ENCODE results near the gene DNASE2B.

The DNASE2B gene

GRCh38 chr1:84403347-84403746, 5.1 kb downstream of the DNASE2B start:
- Histone ChIP-seq H3K4me1 (no peaks in the 10 kb centered on the region), H3K9me3 (no peaks in the 10 kb centered on the region), H3K36me3 (no peaks in the 10 kb centered on the region), H3K27me3 (no peaks in the 10 kb centered on the region), H3K4me3 (ENCODE audit: low read depth, low read length) (no peak overlapping the region)
- no peak for TF ChIP-seq CTCF (IDR thresholded peaks at IDR 0.05; ENCODE audit: low read depth, low read length)
- no peak for DNase-seq

- no peaks in the 10 kb centered on the region for H3K27me3 ChIP-seq
- H3K36me3 ChIP-seq = no peaks in the 10 kb centered on the region
- no peaks in the 10 kb centered on the region for H3K4me1 ChIP-seq
- H3K4me3 ChIP-seq (ENCODE audit: low read depth, low read length) = no peak overlapping the region
- no peak for TF ChIP-seq CTCF (IDR thresholded peaks at IDR 0.05; ENCODE audit: low read depth, low read length)
- H3K9me3 ChIP-seq = no peaks in the 10 kb centered on the region
- DNase-seq = no peak
Measured at GRCh38 chr1:84406346-84406861, 8.1 kb downstream of the DNASE2B start.

- no peak for TF ChIP-seq CTCF (IDR thresholded peaks at IDR 0.05; ENCODE audit: low read depth, low read length)
- H3K9me3 ChIP-seq = no peaks in the 10 kb centered on the region
- DNase-seq = no peak
- no peaks in the 10 kb centered on the region for H3K36me3 ChIP-seq
- H3K4me3 ChIP-seq (ENCODE audit: low read depth, low read length) = no peak overlapping the region
- H3K4me1 ChIP-seq = no peaks in the 10 kb centered on the region
- H3K27me3 ChIP-seq = no peaks in the 10 kb centered on the region
Measured at GRCh38 chr1:84407524-84407923, 9.2 kb downstream of the DNASE2B start.

GRCh38 chr1:84407958-84408422, 9.7 kb downstream of the DNASE2B start:
- Histone ChIP-seq H3K27me3 (no peaks in the 10 kb centered on the region), H3K36me3 (no peaks in the 10 kb centered on the region), H3K4me3 (ENCODE audit: low read depth, low read length) (no peak overlapping the region), H3K9me3 (no peaks in the 10 kb centered on the region), H3K4me1 (no peaks in the 10 kb centered on the region)
- DNase-seq = no peak
- no peak for TF ChIP-seq CTCF (IDR thresholded peaks at IDR 0.05; ENCODE audit: low read depth, low read length)

- H3K27me3 ChIP-seq = no peaks in the 10 kb centered on the region
- no peaks in the 10 kb centered on the region for H3K9me3 ChIP-seq
- DNase-seq = no peak
- no peak for TF ChIP-seq CTCF (IDR thresholded peaks at IDR 0.05; ENCODE audit: low read depth, low read length)
- H3K36me3 ChIP-seq = no peaks in the 10 kb centered on the region
- H3K4me1 ChIP-seq = no peaks in the 10 kb centered on the region
- no peak overlapping the region for H3K4me3 ChIP-seq (ENCODE audit: low read depth, low read length)
Measured at GRCh38 chr1:84409888-84410287, 11.6 kb downstream of the DNASE2B start.

- Histone ChIP-seq H3K4me3 (ENCODE audit: low read depth, low read length) (no peak overlapping the region), H3K4me1 (no peaks in the 10 kb centered on the region), H3K9me3 (no peaks in the 10 kb centered on the region), H3K36me3 (no peaks in the 10 kb centered on the region), H3K27me3 (no peaks in the 10 kb centered on the region)
- no peak for DNase-seq
- TF ChIP-seq CTCF (IDR thresholded peaks at IDR 0.05; ENCODE audit: low read depth, low read length) = no peak
Measured at GRCh38 chr1:84410328-84411095, 12.2 kb downstream of the DNASE2B start.

All from BE2C (cell line).